Kidney capillary endothelial cell (primary cell): Measurements from ENCODE around the gene FAM219A.
"Not testable (repeated sequence)": the region's sequence is repeated elsewhere in the genome, so short reads cannot be mapped to it uniquely, and the experiment has no call there.

Experiments
- DNase-seq: peaks from one replicate; pipeline ENCODE4 v3.0.0-alpha.2; 2018; ENCODE audit warnings: low spot score

The FAM219A gene

GRCh38 chr9:34484678-34485077, 26.3 kb upstream of the FAM219A start:
- DNase-seq, result no peak

DNA sequence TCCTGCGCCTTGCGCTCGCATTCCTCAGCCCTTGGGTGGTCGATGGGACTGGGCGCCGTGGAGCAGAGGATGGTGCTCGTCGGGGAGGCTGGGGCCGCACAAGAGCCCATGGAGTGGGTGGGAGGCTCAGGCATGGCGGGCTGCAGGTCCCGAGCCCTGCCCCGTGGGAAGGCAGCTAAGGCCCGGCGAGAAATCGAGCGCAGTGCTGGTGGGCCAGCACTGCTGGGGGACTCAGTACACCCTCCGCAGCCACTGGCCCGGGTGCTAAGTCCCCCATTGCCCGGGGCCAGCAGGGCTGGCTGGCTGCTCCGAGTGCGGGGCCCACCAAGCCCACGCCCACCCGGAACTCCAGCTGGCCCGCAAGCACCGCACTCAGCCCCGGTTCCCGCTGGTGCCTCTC, 24.4 kb upstream of the FAM219A start:
- DNase-seq, result not testable (repeated sequence)

DNA sequence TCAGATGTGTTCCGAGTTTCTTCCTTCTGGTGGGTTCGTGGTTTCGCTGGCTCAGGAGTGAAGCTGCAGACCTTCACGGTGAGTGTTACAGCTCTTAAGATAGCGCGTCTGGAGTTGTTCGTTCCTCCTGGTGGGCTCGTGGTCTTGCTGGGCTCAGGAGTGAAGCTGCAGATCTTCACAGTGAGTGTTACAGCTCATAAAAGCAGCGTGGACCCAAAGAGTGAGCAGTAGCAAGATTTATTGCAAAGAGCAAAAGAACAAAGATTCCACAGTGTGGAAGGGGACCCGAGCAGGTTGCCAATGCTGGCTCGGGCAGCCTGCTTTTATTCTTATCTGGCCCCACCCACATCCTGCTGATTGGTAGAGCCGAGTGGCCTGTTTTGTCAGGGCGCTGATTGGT, 23.2 kb upstream of the FAM219A start:
- DNase-seq, result not testable (repeated sequence)

- DNase-seq, result no peak
Measured at GRCh38 chr9:34479431-34479866, 21.1 kb upstream of the FAM219A start.

- DNase-seq, result no peak
Measured at GRCh38 chr9:34477541-34477940, 19.2 kb upstream of the FAM219A start.

DNA sequence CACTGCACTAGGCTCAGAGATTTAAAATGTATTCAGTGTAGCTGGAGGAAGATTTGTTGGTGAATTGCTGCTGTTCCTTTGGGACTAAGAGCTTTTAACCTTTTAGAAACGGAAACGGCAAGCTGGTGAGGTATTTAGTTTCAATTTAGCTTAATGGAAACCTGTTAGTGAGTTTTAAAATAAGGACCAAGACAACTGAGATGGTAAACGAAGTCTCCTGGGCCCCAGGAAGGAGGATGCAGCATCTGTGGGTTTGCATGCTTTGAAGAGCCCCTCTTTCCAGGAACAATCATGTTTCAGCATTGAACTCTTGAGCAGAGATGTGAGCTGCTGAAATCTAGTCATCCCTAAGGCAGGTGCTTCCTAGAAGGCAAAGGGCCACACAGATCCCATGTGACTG, 16.7 kb upstream of the FAM219A start:
- DNase-seq, result no peak

DNA sequence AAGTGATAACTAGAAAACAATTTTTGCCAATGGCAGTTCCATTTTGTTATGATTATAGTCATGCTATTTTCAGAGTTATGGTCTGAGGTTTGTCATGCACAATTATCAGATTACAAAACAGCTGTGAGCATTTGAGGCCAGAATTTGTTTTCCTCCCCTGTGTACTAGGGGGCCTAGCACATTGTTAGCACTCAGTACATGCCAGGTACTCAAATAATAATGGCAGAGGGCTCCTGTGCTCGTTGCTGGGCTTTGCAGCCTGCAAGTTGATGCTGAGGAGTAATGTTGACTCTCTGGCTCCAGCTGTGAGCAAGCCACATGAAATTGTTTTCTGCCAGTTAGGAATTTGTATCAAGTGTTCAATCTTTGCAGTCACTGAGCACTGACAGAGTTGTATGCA, 7.1 kb upstream of the FAM219A start:
- DNase-seq, result no peak

DNA sequence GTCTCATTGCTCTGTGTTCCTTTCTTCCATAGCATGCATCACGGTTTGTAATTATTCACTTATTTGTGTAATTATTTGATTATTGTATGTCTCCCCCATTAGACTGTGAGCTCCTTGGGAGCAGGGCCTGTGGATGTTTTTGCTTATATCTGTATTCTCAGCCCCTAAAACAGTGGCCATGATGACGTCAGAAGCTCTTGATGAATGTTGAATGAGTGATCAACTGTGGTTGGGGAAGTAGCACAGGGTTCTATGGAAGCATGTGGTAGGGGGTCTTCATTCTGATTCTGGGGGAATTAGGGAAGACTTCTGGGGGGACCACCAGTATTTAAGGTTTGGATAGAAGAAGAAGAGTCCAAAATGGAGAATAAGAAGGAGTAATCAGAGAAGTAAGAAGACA, 6.2 kb upstream of the FAM219A start:
- no peak for DNase-seq

- DNase-seq, result no peak
Measured at GRCh38 chr9:34463901-34464232, 5.5 kb upstream of the FAM219A start.

DNA sequence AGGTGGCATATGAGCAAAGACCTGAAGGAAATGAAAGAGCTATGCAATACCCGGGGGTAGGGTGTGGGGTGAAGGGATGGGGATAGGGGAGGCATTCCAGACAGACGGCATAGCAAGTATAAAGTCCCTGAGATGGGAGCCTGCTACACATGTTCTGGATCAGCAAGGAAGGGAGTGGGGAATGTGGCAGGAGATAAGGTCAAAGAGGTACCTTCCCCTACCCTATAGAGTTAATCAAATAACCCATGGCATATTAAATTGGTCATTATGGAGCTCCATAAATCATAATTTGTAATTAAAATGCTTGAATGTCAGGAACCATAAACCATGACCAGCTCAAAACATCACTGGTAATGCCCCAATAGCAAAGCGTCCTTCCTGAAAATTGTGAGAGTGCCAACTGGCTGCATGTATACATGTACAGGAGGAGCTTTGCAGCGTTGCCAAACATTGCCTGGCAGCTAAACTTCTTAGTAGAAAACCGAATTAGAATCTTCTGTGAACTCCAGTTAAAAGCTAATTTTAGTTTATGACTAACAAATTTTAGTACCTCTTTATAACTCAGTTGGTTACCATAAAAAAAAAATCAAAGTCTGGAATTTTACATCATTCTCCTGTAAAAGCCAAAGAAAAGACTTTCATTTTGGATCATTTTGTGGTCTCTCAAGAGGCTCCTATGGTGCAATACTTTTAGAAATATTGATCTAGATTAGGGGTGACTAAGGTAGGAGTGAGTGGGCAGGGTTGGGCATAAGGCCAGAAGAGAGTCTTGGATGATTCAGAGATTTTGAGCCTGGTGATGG, 4.9 kb upstream of the FAM219A start:
- DNase-seq, result no peak

DNA sequence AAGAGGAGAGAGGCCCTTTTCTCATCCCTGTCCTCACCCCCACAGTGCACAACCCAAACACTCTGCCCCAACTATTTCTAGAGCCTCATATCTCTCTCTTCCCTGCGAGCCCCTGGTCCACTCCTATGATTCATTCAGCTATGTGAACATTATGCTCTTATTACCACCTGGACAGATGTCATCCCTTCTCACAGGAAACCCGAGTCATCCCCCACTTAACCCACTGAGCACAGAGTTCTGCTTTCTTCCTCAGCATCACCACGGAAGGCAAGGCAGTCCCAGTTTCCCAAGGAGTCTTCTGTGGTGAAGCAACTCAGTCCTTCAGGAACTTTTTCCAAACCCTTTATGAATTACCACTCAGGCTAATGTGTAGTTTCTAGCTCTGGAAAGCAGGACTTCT, 1.6 kb upstream of the FAM219A start:
- DNase-seq, result peak; percentile 39

GRCh38 chr9:34459356-34459755, 986 bp upstream of the FAM219A start:
- DNase-seq, result no peak

GRCh38 chr9:34458959-34459340, 580 bp upstream of the FAM219A start:
- DNase-seq, result no peak

DNA sequence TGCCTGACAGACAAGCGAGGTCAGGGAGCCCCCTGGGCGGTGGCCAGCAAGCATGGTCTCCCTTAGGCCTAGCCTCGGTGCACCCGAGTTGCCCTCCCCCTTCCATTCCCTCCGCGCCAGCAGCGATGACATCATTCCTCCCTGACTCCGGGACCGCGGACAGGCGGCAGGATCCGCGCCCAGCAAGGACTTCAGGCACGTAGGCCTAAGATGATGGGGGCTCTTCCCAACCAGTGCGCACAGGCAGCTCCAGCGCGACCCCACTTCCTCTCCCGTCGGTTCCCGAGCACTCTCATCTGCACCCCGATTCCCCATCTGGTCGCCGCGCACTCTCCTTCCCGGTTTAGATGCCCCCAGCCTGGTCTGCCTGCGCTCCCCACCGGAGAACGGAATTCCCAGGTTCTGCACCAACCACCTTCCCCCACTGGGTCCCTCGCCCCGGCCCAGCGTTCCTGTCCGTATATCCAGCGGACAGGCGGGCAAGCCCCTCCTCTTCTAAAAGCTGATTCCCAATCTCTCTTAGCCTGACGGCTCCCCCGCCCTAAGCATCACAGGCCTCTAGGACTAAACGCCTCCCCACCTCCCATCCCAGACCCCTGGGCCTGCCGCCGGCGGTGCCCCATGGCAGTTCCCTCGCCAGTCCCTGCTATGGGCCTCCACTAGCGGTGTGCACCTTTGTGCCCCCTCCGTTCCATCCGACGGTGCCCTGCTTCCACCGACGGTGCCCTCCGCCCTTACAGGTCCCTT, 931 bp downstream of the FAM219A start:
- DNase-seq, result peak; percentile 58

DNA sequence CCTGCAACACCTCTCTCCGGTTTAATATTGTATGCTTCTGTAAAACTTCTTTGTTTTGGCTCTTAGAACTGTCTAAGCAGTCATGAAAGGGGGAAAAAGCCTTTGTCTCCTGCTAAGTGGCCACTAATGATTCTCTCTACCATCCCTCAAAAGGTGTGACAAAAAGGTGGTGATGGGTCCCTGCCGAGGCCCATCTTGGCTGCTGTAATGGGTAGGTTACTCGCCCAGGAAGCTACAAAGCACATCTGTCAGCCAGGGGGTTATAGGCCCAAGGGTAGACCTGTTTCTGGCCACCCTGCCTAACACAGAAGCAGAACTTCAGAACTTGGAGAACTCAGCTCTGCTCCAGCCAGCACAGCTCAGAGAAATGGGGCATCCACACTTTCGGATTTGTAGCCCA, 1.6 kb downstream of the FAM219A start:
- no peak for DNase-seq

GRCh38 chr9:34456151-34456550, 2.2 kb downstream of the FAM219A start:
- DNase-seq, result no peak

DNA sequence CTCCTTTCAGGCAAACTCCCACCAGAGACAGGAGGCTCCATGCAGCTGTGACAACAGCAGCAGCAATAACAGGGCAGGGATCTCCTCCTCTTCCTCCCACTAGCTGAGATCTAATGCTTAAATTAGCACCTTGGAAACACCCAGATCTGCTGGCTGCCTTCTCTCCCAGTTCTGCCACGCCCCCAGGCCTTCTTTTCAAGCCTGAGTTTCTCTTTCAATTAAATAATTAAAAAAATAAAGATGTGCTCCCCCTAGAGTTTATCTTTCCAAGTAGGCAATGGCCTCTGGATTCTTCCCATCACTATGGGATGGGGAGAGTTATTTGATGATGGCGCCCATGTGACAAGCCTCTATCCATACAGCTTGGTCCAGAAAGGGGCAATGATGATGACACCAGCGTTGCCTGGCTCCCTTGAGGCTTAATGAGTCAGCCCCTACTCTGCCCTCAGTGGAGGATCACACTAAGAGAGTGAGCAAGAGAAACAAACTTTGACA, 3.8 kb downstream of the FAM219A start:
- DNase-seq, result peak; percentile 53

DNA sequence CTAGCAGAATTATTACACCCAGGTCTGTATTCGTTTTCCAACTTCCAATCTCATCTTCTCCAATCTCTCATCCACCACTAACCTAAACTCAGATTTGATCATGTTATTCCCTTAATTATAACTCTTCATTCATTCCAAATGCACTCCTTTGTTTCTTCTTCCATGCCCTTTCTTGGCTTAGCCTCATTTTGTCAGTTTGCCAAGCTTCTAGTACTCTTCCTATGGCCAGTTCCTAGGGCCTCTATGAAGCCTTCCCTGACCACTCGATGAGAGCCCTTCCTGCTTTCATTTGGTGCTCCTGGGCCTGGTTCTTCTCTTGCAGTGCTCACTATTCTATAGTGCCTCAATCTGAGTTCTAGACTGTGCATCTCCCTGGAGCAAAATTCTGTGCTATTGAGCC, 5.8 kb downstream of the FAM219A start:
- no peak for DNase-seq

DNA sequence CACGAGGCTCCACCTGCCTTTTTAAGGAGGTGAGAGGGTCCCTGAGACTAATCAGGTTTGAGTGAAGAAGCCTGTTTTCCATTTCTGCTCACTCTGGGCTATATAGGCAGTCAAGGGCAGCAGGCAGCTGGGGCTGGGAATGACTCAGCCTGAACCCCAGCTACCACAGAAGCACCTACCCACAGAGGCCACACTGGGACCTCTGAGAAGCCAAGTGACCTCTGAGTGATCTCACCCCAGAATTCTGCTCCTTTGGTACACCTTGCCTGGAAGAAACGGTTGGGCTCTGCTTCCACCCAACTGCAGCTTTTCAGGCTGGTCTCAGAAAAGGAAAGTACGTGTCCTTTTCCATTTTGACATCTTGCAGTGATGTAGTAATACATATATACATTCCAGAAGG, 6.8 kb downstream of the FAM219A start:
- DNase-seq, result no peak

DNA sequence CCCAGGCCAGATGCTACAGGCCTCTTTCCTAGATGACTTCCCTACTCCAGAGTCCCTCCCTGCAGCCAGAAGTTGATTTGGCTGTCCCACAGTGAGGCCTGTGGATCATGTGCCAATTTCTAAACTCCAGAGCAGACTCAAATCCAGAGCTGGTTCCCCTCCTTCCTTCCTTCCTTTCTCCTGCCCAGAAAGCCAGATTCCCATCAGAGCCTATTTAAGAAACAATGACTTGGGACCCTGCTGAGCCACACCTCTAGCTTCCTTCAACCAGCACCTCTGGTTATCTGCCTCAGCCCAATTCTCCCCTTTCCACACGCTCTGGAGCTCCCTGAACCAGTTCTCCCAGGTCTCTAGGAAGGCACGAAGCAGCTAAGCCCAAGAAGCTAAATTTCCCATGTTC, 7.2 kb downstream of the FAM219A start:
- no peak for DNase-seq

DNA sequence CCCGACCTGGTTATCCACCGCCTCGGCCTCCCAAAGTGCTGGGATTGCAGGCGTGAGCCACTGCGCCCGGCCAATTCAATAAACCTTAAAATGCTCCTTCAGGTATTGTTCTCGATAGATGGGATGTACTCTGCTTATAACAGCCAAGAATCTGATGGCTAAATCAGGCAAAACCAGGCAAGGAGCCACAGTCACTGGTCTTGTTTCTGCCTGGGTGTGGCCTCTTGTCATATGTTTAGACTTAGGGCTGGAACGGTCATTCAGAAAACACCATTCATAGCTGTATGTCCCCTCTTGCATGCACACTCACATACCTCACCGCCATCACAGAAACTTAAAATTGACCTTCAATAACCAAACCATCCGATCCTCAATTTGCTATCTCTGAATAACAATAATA, 7.7 kb downstream of the FAM219A start:
- no peak for DNase-seq

- DNase-seq, result no peak
Measured at GRCh38 chr9:34446951-34447350, 11.4 kb downstream of the FAM219A start.

DNA sequence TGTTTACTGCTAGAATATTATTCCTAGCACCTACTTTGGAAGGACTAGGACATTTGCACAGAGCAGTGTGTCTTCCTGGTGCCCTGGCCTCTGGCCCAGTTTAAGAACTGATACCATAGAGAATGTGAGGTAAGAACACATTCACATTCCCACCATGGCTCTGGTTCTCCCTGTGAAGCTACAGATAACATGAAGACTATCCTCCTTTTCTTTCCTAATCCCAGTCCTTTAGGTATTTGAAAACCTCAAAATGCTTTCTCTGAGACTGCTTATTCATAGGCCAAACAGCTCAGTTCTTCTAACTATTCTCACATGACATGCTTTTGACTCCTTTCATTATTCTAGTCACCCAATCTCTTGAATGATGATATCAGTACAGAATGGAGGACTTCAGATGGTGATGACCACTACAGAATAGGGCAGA, 11.9 kb downstream of the FAM219A start:
- no peak for DNase-seq

GRCh38 chr9:34443976-34444375, 14.4 kb downstream of the FAM219A start:
- DNase-seq, result no peak
